Neuronal stem cell (in vitro differentiated cells): Measurements from ENCODE around the gene PID1.

Experiments used
- DNase-seq: peaks from one replicate; pipeline ENCODE4 v3.0.0-alpha.2; 2013; ENCODE audit warnings: low spot score
- H2AFZ ChIP-seq: one replicate; pipeline ENCODE4 v1.6.1; 2013; ENCODE audit warnings: mild to moderate bottlenecking, low read length, inconsistent platforms
- H2AK5ac ChIP-seq: 2 replicates; pipeline ENCODE4 v1.6.1; 2013; ENCODE audit warnings: low read depth, mild to moderate bottlenecking, inconsistent platforms, low read length, moderate library complexity, mixed read lengths
- H2BK120ac ChIP-seq: 2 replicates; pipeline ENCODE4 v1.6.1; 2013; ENCODE audit warnings: low read depth, mild to moderate bottlenecking, inconsistent platforms, low read length, moderate library complexity, mixed read lengths
- H2BK12ac ChIP-seq: one replicate; pipeline ENCODE4 v1.6.1; 2013; ENCODE audit warnings: low read length, inconsistent platforms
- H2BK15ac ChIP-seq: 2 replicates; pipeline ENCODE4 v1.6.1; 2013; ENCODE audit warnings: mild to moderate bottlenecking, low read length, inconsistent platforms, mixed read lengths
- H2BK5ac ChIP-seq: one replicate; pipeline ENCODE4 v1.6.1; 2013; ENCODE audit warnings: inconsistent platforms, mild to moderate bottlenecking, low read length, moderate library complexity
- H3K14ac ChIP-seq: one replicate; pipeline ENCODE4 v1.6.1; 2013; ENCODE audit warnings: low read length, inconsistent platforms
- H3K18ac ChIP-seq: 2 replicates; pipeline ENCODE4 v1.6.1; 2013; ENCODE audit warnings: low read length, inconsistent platforms
- H3K23ac ChIP-seq: 2 replicates; pipeline ENCODE4 v1.6.1; 2013; ENCODE audit warnings: low read depth, mild to moderate bottlenecking, mixed read lengths, low read length, inconsistent platforms; ENCODE audit not compliant: poor library complexity
- H3K27ac ChIP-seq: replicated peaks from 3 replicates; pipeline ENCODE4 v1.5.1; 2013; ENCODE audit warnings: low read length, inconsistent platforms
- H3K27me3 ChIP-seq, 3 experiments: 2 replicates each; pipeline ENCODE4 v1.6.1; 2013; ENCODE audit warnings: low read length in 3 of 3, mild to moderate bottlenecking in 2 of 3, inconsistent platforms in 1 of 3, low read depth in 1 of 3, mixed read lengths in 1 of 3, moderate library complexity in 1 of 3; ENCODE audit not compliant: control insufficient read depth in 3 of 3, insufficient read depth in 3 of 3
- H3K36me3 ChIP-seq, 2 donors: replicated peaks in 1 of 2; 2 replicates each; pipeline ENCODE4 v1.6.1; 2013; ENCODE audit warnings: low read length in 2 of 2; ENCODE audit not compliant: control insufficient read depth in 2 of 2, insufficient read depth in 2 of 2
- H3K4ac ChIP-seq: 2 replicates; pipeline ENCODE4 v1.6.1; 2013; ENCODE audit warnings: inconsistent platforms, mild to moderate bottlenecking, low read length, moderate library complexity
- H3K4me1 ChIP-seq, 2 donors: 1 replicate in 1 of 2; 2 replicates in 1 of 2; pipeline ENCODE4 v1.6.1; 2013; ENCODE audit warnings: low read length in 2 of 2, low read depth in 1 of 2; ENCODE audit not compliant: control insufficient read depth in 2 of 2, insufficient read depth in 1 of 2
- H3K4me2 ChIP-seq: one replicate; pipeline ENCODE4 v1.6.1; 2013; ENCODE audit warnings: mild to moderate bottlenecking, low read length, inconsistent platforms; ENCODE audit not compliant: insufficient read depth, poor library complexity, severe bottlenecking
- H3K4me3 ChIP-seq, 2 donors: 2 replicates each; pipeline ENCODE4 v1.5.1; 2013; ENCODE audit warnings: low read length in 2 of 2, mild to moderate bottlenecking in 2 of 2, inconsistent platforms in 1 of 2, moderate library complexity in 1 of 2
- H3K79me1 ChIP-seq: one replicate; pipeline ENCODE4 v1.6.1; 2013; ENCODE audit warnings: low read depth, mild to moderate bottlenecking, inconsistent platforms, low read length, moderate library complexity
- H3K9ac ChIP-seq: one replicate; pipeline ENCODE4 v1.6.1; 2013; ENCODE audit warnings: mild to moderate bottlenecking, low read depth, low read length, inconsistent platforms; ENCODE audit not compliant: poor library complexity
- H3K9me3 ChIP-seq, 2 donors: replicated peaks in 1 of 2; 2 replicates each; pipeline versions ENCODE3 to v1.6.1; 2013; ENCODE audit warnings: low read length in 2 of 2, mild to moderate bottlenecking in 2 of 2, inconsistent platforms in 1 of 2, low read depth in 1 of 2, mixed read lengths in 1 of 2, moderate library complexity in 1 of 2; ENCODE audit not compliant: control insufficient read depth in 2 of 2, insufficient read depth in 1 of 2
- H4K8ac ChIP-seq: one replicate; pipeline ENCODE4 v1.6.1; 2013; ENCODE audit warnings: low read depth, mild to moderate bottlenecking, inconsistent platforms, low read length, moderate library complexity
- H4K91ac ChIP-seq: one replicate; pipeline ENCODE4 v1.6.1; 2013; ENCODE audit warnings: low read length, low read depth, mild to moderate bottlenecking, inconsistent platforms; ENCODE audit not compliant: poor library complexity
- WGBS, 2 donors: extraction: QIAGEN DNeasy Blood & Tissue Kit; methylation state at CpG; one replicate each; pipeline ENCODE4 v1.1.7; 2013; ENCODE audit warnings: missing lambda C conversion rate in 2 of 2, mixed read lengths in 1 of 2; ENCODE audit not compliant: insufficient read length in 2 of 2, insufficient replicate concordance in 1 of 2; ENCODE audit errors: extremely low coverage in 2 of 2; 5-methylcytosine and 5-hydroxymethylcytosine counted together

Gene PID1

DNA sequence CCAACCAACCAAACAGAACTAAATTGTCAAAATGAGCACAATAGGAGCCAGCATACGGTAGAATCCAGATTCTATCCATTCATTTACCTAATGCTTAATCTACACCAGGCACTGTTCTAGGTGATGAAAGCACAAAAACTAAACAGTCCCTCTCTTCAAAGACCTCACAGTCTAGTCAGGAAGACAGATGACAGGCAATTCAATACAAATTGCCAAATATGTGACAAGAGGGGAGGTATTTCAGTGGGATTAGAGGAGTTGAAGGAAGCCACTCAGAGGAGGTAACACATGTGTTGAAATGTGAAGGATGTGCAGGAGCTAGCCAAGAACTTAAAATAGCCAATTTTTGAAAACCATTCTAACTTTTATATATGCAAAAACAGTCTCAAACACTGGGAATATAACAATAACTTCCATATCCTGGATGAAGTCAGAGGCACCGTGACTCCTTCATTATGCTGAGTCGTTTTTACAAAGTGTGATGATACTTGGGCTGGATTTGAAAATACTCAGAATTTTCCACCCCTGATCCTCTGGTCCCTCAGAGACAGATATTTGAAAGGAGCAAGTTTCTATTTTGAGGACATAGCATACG lies 204.9 kb downstream of the PID1 start:
- Histone ChIP-seq H3K14ac (no peak overlapping the region), H3K4me1 (no peaks in the 10 kb centered on the region), H3K36me3 (no peaks in the 10 kb centered on the region), H3K9ac (no peak overlapping the region), H2BK15ac (no peak overlapping the region), H3K27ac (no peak overlapping the region), H3K4ac (no peak overlapping the region), H3K79me1 (no peaks in the 10 kb centered on the region), H4K91ac (no peak overlapping the region), H2BK12ac (no peak overlapping the region), H3K27me3 (no peaks in the 10 kb centered on the region), H3K4me2 (no peak overlapping the region), H2BK5ac (no peak overlapping the region), H3K18ac (no peak overlapping the region), H2AK5ac (no peak overlapping the region), H2AFZ (no peak overlapping the region), H3K23ac (no peak overlapping the region), H3K4me3 (no peak overlapping the region), H4K8ac (no peak overlapping the region), H3K9me3 (no peaks in the 10 kb centered on the region), H2BK120ac (no peak overlapping the region)
- WGBS, 2 donors, result no CpG with 5 or more reads among the region's 4 CpGs
- no peak for DNase-seq

DNA sequence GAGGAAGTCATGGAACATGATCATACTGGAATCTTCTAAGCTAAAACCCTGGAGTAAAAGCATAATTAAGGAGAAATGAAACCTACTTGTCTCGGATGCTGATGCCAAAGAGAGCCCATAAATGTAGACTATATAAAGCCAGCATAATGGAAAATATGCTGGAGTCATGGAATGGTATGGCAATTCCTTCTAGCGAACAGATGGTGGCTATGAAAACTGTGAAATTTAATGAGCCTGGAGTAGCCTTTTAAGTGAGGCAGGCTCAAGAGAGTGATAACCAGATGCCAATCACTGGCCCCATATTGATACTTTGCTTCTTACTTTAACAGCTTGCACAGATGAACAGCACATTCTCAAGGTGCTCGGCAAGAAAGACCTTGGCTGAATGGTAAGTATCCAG lies 206.3 kb downstream of the PID1 start:
- Histone ChIP-seq H3K36me3 (no peaks in the 10 kb centered on the region), H2BK5ac (no peak overlapping the region), H2BK12ac (no peak overlapping the region), H3K27ac (no peak overlapping the region), H3K4me2 (no peak overlapping the region), H3K9me3 (no peaks in the 10 kb centered on the region), H3K4ac (no peak overlapping the region), H3K4me1 (no peaks in the 10 kb centered on the region), H4K8ac (no peak overlapping the region), H2BK15ac (no peak overlapping the region), H2BK120ac (no peak overlapping the region), H3K4me3 (no peak overlapping the region), H3K9ac (no peak overlapping the region), H3K18ac (no peak overlapping the region), H4K91ac (no peak overlapping the region), H3K23ac (no peak overlapping the region), H2AFZ (no peak overlapping the region), H3K79me1 (no peaks in the 10 kb centered on the region), H3K27me3 (no peaks in the 10 kb centered on the region), H2AK5ac (no peak overlapping the region), H3K14ac (no peak overlapping the region)
- no CpG with 5 or more reads among the region's 3 CpGs for WGBS, 2 donors
- DNase-seq, result no peak

DNA sequence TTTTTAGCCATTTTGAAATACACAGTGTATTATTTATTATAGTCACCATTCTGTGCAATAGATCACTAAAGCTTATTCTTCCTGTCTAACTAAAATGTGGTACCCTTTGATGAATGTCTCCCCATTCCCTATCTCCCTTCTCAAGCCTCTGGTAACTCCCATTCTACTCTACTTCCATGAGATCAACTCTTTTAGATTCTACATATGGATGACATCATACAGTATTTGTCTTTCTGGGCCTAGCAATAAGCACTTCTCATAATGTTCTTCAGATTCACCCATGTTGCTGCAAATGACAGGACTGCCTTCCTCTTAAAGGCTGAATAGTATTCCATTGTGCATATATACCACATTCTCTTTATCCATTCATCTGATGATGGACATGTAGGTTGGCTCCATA lies 210.9 kb downstream of the PID1 start:
- no peak overlapping the region for H3K9ac ChIP-seq
- H2BK12ac ChIP-seq, result no peak overlapping the region
- no peak overlapping the region for H2BK120ac ChIP-seq
- no peaks in the 10 kb centered on the region for H3K4me1 ChIP-seq
- H3K36me3 ChIP-seq, result no peaks in the 10 kb centered on the region
- no peak overlapping the region for H4K8ac ChIP-seq
- no peak overlapping the region for H3K27ac ChIP-seq
- H3K79me1 ChIP-seq, result no peaks in the 10 kb centered on the region
- H3K18ac ChIP-seq, result no peak overlapping the region
- no peak overlapping the region for H2AK5ac ChIP-seq
- H3K4me2 ChIP-seq, result no peak overlapping the region
- no peak for DNase-seq
- no peak overlapping the region for H3K14ac ChIP-seq
- no peak overlapping the region for H3K4ac ChIP-seq
- no peaks in the 10 kb centered on the region for H3K9me3 ChIP-seq
- no peaks in the 10 kb centered on the region for H3K27me3 ChIP-seq
- H3K23ac ChIP-seq, result no peak overlapping the region
- no peak overlapping the region for H2AFZ ChIP-seq
- no peak overlapping the region for H3K4me3 ChIP-seq
- no peak overlapping the region for H4K91ac ChIP-seq
- H2BK15ac ChIP-seq, result no peak overlapping the region
- H2BK5ac ChIP-seq, result no peak overlapping the region

DNA sequence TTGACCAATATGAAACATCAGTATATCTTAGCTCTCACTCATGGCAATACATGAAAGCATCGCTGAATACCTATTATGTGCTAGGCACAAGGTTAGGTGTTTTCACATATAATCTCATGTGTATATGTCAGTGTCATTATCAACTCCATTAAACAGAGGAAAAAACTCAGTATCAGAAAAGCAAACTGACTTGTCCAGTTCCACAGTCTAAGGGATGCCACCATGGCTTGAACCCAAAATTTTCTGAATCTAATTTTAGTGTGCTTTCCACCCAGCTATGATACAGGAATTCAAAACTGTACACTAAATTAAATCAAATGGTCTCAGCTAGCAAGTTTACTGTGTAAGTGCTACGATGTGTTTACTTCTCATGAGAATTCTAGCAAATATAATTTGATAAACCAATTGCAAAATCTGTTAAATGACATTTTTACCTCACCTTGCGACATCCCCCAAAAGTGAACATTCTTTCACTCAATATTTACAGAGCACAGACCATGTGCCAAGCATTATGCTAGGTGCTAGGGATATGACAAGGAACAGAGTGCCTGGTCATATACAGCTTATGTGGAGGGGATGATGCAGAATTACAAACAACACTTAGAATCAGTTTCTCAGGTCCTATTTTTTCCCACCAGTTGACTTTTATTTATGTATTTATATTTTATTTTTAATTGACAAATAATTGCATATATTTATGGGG lies 211.6 kb downstream of the PID1 start:
- H3K27me3 ChIP-seq, result no peaks in the 10 kb centered on the region
- no CpG with 5 or more reads among the region's 3 CpGs for WGBS, 2 donors

More for the DNA sequence above, 211.6 kb downstream of the PID1 start:
- no peak overlapping the region for H4K8ac ChIP-seq
- H3K18ac ChIP-seq, result no peak overlapping the region
- DNase-seq, result no peak
- no peak overlapping the region for H2AFZ ChIP-seq
- H2BK5ac ChIP-seq, result no peak overlapping the region
- no peak overlapping the region for H3K4me2 ChIP-seq
- no peak overlapping the region for H3K27ac ChIP-seq
- H3K4me1 ChIP-seq, result no peaks in the 10 kb centered on the region
- no peak overlapping the region for H3K4ac ChIP-seq
- no peak overlapping the region for H2BK15ac ChIP-seq
- no peaks in the 10 kb centered on the region for H3K79me1 ChIP-seq
- H2BK120ac ChIP-seq, result no peak overlapping the region
- H3K14ac ChIP-seq, result no peak overlapping the region
- no peaks in the 10 kb centered on the region for H3K9me3 ChIP-seq
- H2AK5ac ChIP-seq, result no peak overlapping the region
- H3K9ac ChIP-seq, result no peak overlapping the region
- H2BK12ac ChIP-seq, result no peak overlapping the region
- H4K91ac ChIP-seq, result no peak overlapping the region
- no peaks in the 10 kb centered on the region for H3K36me3 ChIP-seq
- no peak overlapping the region for H3K4me3 ChIP-seq
- no peak overlapping the region for H3K23ac ChIP-seq
